ENCODE data around the gene INO80D. TPM values are rescaled to one million over a fixed set of nuclear protein-coding genes. Genes with fewer than 3 reads are reported as not detected.
A peak's percentile ranks its signal among the peaks of the same experiment; 100 is the strongest.

The INO80D gene
- total and polyA plus RNA-seq, 11 donors: 2.9 to 21.7 (median 14.7) TPM

DNA sequence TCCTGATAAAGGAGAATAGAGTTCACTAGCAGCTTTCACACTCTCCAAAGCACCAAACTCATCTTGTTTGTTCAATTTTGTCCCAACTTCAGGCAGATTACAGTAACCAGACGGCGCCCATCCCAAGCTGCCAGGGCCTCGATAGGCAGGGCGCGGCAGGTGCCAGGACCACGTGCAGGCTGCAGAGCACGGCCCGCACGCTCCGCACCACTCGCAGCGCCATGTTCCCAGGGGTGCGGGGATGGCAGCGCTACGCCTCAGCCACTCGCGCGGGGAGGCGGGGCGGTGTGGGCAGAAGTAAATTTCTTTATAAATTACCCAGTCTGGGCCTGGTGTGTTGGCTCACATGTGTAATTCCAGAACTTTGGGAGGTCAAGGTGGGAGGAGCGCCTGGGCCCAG, 30.3 kb upstream of the INO80D start:
- Histone ChIP-seq H3K4me1 (peaks cover 0 to 5% (median 0%) of the 10 kb centered on the region in 12 donors), H3K27me3 (no peaks in the 10 kb centered on the region), H3K4me3 (no peak overlapping the region), H3K36me3 (peaks cover 0 to 88% (median 36%) of the 10 kb centered on the region in 9 donors), H3K9me3 (peaks cover 0 to 22% (median 0%) of the 10 kb centered on the region in 12 donors), H3K27ac (no peak overlapping the region)
- ATAC-seq (peak in 1 of 4 donors; percentile 35), DNase-seq (no peak)
- intact Hi-C loops (cut with DNase I): no loop called here
- WGBS, 4 donors: 93 to 96% (median 96%) methylated on average over 20 to 21 of the region's 21 CpGs
- TF ChIP-seq POLR2A (IDR thresholded peaks at IDR 0.05) (no peak), CTCF (IDR thresholded peaks at IDR 0.05) (no peak)

DNA sequence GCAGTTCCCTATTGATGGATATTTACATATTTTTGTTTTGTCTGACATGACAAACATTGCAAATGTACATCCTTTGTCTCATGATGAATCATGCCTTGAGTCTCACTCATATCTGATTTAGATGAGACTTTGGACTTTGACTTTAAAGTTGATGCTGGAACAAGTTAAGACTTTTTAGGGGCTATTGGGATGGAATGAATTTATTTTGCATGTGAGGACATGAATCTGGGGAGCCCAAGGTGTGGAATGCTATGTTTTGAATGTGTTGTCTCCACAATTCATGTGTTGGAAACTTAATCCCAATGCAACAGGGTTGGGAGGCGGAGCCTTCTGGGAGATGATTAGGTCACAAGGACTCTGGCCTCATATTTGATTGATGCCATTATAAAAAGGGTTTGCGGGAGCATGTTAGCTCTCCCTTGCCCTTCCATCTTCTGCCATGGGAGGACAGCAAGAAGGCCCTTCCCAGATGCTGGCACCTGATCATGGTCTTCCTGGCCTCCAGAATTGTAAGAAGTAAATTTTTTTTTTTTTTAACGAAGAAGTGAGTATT, 29.1 kb upstream of the INO80D start:
- Histone ChIP-seq H3K36me3 (peaks cover 0 to 76% (median 24%) of the 10 kb centered on the region in 9 donors), H3K4me1 (peaks cover 0 to 5% (median 0%) of the 10 kb centered on the region in 12 donors), H3K27me3 (no peaks in the 10 kb centered on the region), H3K9me3 (peaks cover 0 to 10% (median 0%) of the 10 kb centered on the region in 12 donors), H3K4me3 (no peak overlapping the region), H3K27ac (no peak overlapping the region)
- 97 to 100% (median 98%) methylated on average over 3 of the region's 3 CpGs for WGBS, 4 donors
- intact Hi-C loops (cut with DNase I): no loop called here
- DNase-seq (no peak), ATAC-seq (no peak)
- no peak for TF ChIP-seq CTCF (IDR thresholded peaks at IDR 0.05)
- no peak for TF ChIP-seq POLR2A (IDR thresholded peaks at IDR 0.05)

DNA sequence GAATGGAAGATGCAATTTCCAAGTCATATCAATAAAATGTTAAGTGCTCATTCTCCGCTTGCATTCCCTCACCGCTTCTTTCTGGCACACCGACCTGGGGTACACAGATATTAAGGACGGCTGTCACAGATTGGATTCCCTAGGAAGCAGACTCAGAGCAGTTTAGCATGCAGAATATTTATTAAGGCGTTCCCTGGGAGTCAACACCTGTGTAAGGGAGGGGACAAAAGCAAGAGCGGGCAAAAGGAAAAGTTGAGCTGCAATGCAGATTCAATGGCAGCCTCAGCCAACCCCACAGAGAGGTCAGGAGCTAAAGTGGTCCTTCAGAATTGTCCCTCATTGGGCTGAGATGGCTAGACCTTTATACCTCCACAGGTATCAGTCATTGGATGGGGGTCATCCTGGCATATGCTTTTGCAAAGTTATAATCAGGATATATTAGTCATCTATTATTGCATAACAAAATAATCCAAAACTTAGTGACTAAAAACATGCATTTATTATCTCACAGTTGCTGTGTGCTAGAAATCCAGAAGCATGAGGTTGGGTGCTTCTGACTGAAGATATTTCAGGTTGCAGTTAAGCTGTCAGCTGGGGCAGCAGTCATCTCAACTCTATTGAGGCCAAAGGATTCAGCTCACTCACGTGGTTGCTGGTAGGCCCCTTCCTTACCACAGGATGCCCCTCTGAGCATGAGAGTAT, 27.0 kb upstream of the INO80D start:
- DNase-seq (no peak), ATAC-seq (peak in 3 of 4 donors; percentile 17 to 23 (median 18))
- H3K36me3 ChIP-seq: peaks cover 0 to 56% (median 19%) of the 10 kb centered on the region in 9 donors
- H3K27me3 ChIP-seq: no peaks in the 10 kb centered on the region
- no peak overlapping the region for H3K4me3 ChIP-seq
- H3K4me1 ChIP-seq: peaks cover 0 to 5% (median 0%) of the 10 kb centered on the region in 12 donors
- intact Hi-C loops (cut with DNase I): no loop called here
- TF ChIP-seq POLR2A (IDR thresholded peaks at IDR 0.05): no peak
- no peak for TF ChIP-seq CTCF (IDR thresholded peaks at IDR 0.05)
- no peak overlapping the region for H3K27ac ChIP-seq
- 69 to 83% (median 72%) methylated on average over 7 of the region's 7 CpGs for WGBS, 4 donors
- peaks cover 0 to 7% (median 0%) of the 10 kb centered on the region in 12 donors for H3K9me3 ChIP-seq

DNA sequence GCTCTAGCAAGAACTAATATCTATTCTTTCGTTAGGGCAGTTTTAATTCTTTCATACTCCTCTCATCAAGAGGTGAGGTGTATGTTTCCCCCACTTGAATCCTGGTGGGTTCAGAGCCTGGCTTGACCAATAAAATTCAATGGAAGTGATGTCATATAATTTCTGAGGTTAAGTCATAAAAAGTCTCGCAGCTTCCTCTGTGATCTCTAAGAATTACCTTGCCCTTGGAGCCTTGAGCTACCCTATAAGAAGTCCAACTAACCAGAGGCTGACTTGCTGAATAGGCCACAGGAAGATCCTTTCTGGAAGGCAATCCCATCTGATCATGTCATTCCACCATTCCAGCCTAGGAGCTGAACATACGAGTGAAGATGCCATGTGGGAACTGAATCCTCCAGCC, 26.1 kb upstream of the INO80D start:
- H3K9me3 ChIP-seq: peaks cover 0 to 7% (median 0%) of the 10 kb centered on the region in 12 donors
- intact Hi-C loops (cut with DNase I): no loop called here
- WGBS, 4 donors: 89 to 98% (median 93%) methylated on average over 3 of the region's 3 CpGs
- no peak overlapping the region for H3K4me3 ChIP-seq
- no peak for DNase-seq
- no peak for ATAC-seq
- peaks cover 0 to 47% (median 16%) of the 10 kb centered on the region in 9 donors for H3K36me3 ChIP-seq
- TF ChIP-seq POLR2A (IDR thresholded peaks at IDR 0.05): no peak
- TF ChIP-seq CTCF (IDR thresholded peaks at IDR 0.05): no peak
- H3K27ac ChIP-seq: no peak overlapping the region
- peaks cover 0 to 5% (median 0%) of the 10 kb centered on the region in 12 donors for H3K4me1 ChIP-seq
- H3K27me3 ChIP-seq: no peaks in the 10 kb centered on the region

All from heart left ventricle (tissue), 16 donors.